ENCODE data around the gene DIS3L2.
A peak's percentile ranks its signal among the peaks of the same experiment; 100 is the strongest.
"Not testable (repeated sequence)": the region's sequence is repeated elsewhere in the genome, so short reads cannot be mapped to it uniquely, and the experiment has no call there.

Gene DIS3L2

GRCh38 chr2:232348936-232349335 lies 387.4 kb downstream of the DIS3L2 start:
- no peak overlapping the region for H3K27ac Mint-ChIP-seq

GRCh38 chr2:232349546-232349945 lies 388.0 kb downstream of the DIS3L2 start:
- H3K27ac Mint-ChIP-seq: no peak overlapping the region
- H3K4me3 Mint-ChIP-seq: no peak overlapping the region
- intact Hi-C loops (cut with micrococcal nuclease): no loop called here
- H3K27me3 Mint-ChIP-seq: peaks cover 80% of the 10 kb centered on the region
- H3K9me3 Mint-ChIP-seq: no peaks in the 10 kb centered on the region
- H3K36me3 Mint-ChIP-seq (ENCODE audit: low read depth): no peaks in the 10 kb centered on the region
- no peaks in the 10 kb centered on the region for H3K4me1 Mint-ChIP-seq (ENCODE audit: low read depth)

More at GRCh38 chr2:232348936-232349335, 387.4 kb downstream of the DIS3L2 start:
- peaks cover 78% of the 10 kb centered on the region for H3K27me3 Mint-ChIP-seq
- H3K4me3 Mint-ChIP-seq: no peak overlapping the region
- no peaks in the 10 kb centered on the region for H3K9me3 Mint-ChIP-seq
- intact Hi-C loops (cut with micrococcal nuclease): no loop called here
- H3K4me1 Mint-ChIP-seq (ENCODE audit: low read depth): no peaks in the 10 kb centered on the region
- no peaks in the 10 kb centered on the region for H3K36me3 Mint-ChIP-seq (ENCODE audit: low read depth)

- Mint-ChIP-seq H3K36me3 (ENCODE audit: low read depth) (no peaks in the 10 kb centered on the region), H3K4me3 (no peak overlapping the region), H3K4me1 (ENCODE audit: low read depth) (no peaks in the 10 kb centered on the region), H3K9me3 (no peaks in the 10 kb centered on the region), H3K27me3 (peaks cover 82% of the 10 kb centered on the region), H3K27ac (no peak overlapping the region)
- intact Hi-C loops (cut with micrococcal nuclease): no loop called here
These were observed 388.6 kb downstream of the DIS3L2 start for GRCh38 chr2:232349946-232350635.

GRCh38 chr2:232350804-232351685 lies 389.5 kb downstream of the DIS3L2 start:
- H3K4me3 Mint-ChIP-seq: no peak overlapping the region

GRCh38 chr2:232351686-232352510 lies 390.4 kb downstream of the DIS3L2 start:
- peaks cover 82% of the 10 kb centered on the region for H3K27me3 Mint-ChIP-seq
- no peaks in the 10 kb centered on the region for H3K9me3 Mint-ChIP-seq
- no peak overlapping the region for H3K4me3 Mint-ChIP-seq
- no peak overlapping the region for H3K27ac Mint-ChIP-seq
- intact Hi-C loops (cut with micrococcal nuclease): no loop called here
- H3K4me1 Mint-ChIP-seq (ENCODE audit: low read depth): no peaks in the 10 kb centered on the region
- no peaks in the 10 kb centered on the region for H3K36me3 Mint-ChIP-seq (ENCODE audit: low read depth)

More at GRCh38 chr2:232350804-232351685, 389.5 kb downstream of the DIS3L2 start:
- Mint-ChIP-seq H3K27ac (no peak overlapping the region), H3K36me3 (ENCODE audit: low read depth) (no peaks in the 10 kb centered on the region), H3K4me1 (ENCODE audit: low read depth) (no peaks in the 10 kb centered on the region), H3K27me3 (peaks cover 81% of the 10 kb centered on the region), H3K9me3 (no peaks in the 10 kb centered on the region)
- intact Hi-C loops (cut with micrococcal nuclease): no loop called here

GRCh38 chr2:232352511-232353091 lies 391.1 kb downstream of the DIS3L2 start:
- Mint-ChIP-seq H3K4me1 (ENCODE audit: low read depth) (no peaks in the 10 kb centered on the region), H3K9me3 (no peaks in the 10 kb centered on the region), H3K4me3 (no peak overlapping the region), H3K27me3 (peaks cover 76% of the 10 kb centered on the region), H3K36me3 (ENCODE audit: low read depth) (no peaks in the 10 kb centered on the region), H3K27ac (no peak overlapping the region)
- intact Hi-C loops (cut with micrococcal nuclease): no loop called here

GRCh38 chr2:232353096-232353495 lies 391.6 kb downstream of the DIS3L2 start:
- Mint-ChIP-seq H3K36me3 (ENCODE audit: low read depth) (no peaks in the 10 kb centered on the region), H3K9me3 (no peaks in the 10 kb centered on the region), H3K4me3 (no peak overlapping the region), H3K27me3 (peaks cover 74% of the 10 kb centered on the region), H3K4me1 (ENCODE audit: low read depth) (no peaks in the 10 kb centered on the region), H3K27ac (no peak overlapping the region)
- intact Hi-C loops (cut with micrococcal nuclease): no loop called here

- Mint-ChIP-seq H3K27me3 (peaks cover 70% of the 10 kb centered on the region), H3K27ac (no peak overlapping the region), H3K36me3 (ENCODE audit: low read depth) (no peaks in the 10 kb centered on the region), H3K4me3 (no peak overlapping the region), H3K9me3 (no peaks in the 10 kb centered on the region), H3K4me1 (ENCODE audit: low read depth) (no peaks in the 10 kb centered on the region)
- intact Hi-C loops (cut with micrococcal nuclease): no loop called here
These were observed 392.1 kb downstream of the DIS3L2 start for GRCh38 chr2:232353660-232354059.

- H3K9me3 Mint-ChIP-seq: no peaks in the 10 kb centered on the region
- peaks cover 66% of the 10 kb centered on the region for H3K27me3 Mint-ChIP-seq
These were observed 392.6 kb downstream of the DIS3L2 start for GRCh38 chr2:232354069-232354468.

GRCh38 chr2:232361646-232362045 lies 400.1 kb downstream of the DIS3L2 start:
- H3K4me1 Mint-ChIP-seq (ENCODE audit: low read depth): peaks cover 24% of the 10 kb centered on the region
- H3K27me3 Mint-ChIP-seq: peaks cover 7% of the 10 kb centered on the region
- intact Hi-C loops (cut with micrococcal nuclease): no loop called here
- no peaks in the 10 kb centered on the region for H3K36me3 Mint-ChIP-seq (ENCODE audit: low read depth)
- no peak overlapping the region for H3K4me3 Mint-ChIP-seq
- H3K27ac Mint-ChIP-seq: no peak overlapping the region
- peaks cover 13% of the 10 kb centered on the region for H3K9me3 Mint-ChIP-seq

More at GRCh38 chr2:232354069-232354468, 392.6 kb downstream of the DIS3L2 start:
- H3K4me1 Mint-ChIP-seq (ENCODE audit: low read depth): no peaks in the 10 kb centered on the region
- no peak overlapping the region for H3K27ac Mint-ChIP-seq
- intact Hi-C loops (cut with micrococcal nuclease): no loop called here
- no peaks in the 10 kb centered on the region for H3K36me3 Mint-ChIP-seq (ENCODE audit: low read depth)
- no peak overlapping the region for H3K4me3 Mint-ChIP-seq

GRCh38 chr2:232362174-232362900 lies 400.8 kb downstream of the DIS3L2 start:
- Mint-ChIP-seq H3K27me3 (peaks cover 5% of the 10 kb centered on the region), H3K36me3 (ENCODE audit: low read depth) (no peaks in the 10 kb centered on the region), H3K9me3 (peaks cover 13% of the 10 kb centered on the region), H3K4me1 (ENCODE audit: low read depth) (peaks cover 24% of the 10 kb centered on the region), H3K4me3 (no peak overlapping the region), H3K27ac (no peak overlapping the region)
- intact Hi-C loops (cut with micrococcal nuclease): no loop called here

- H3K36me3 Mint-ChIP-seq (ENCODE audit: low read depth); H3K27me3 Mint-ChIP-seq; intact Hi-C loops (cut with micrococcal nuclease): not testable (repeated sequence)
- Mint-ChIP-seq H3K9me3 (peaks cover 13% of the 10 kb centered on the region), H3K4me1 (ENCODE audit: low read depth) (peaks cover 24% of the 10 kb centered on the region), H3K4me3 (peak overlapping the region; percentile 73), H3K27ac (peak overlapping the region; percentile 68)
These were observed 401.7 kb downstream of the DIS3L2 start for GRCh38 chr2:232363064-232363783.
